Activated CD4-positive, alpha-beta T cell treated with anti-CD3 and anti-CD28 coated beads, Interleukin-2, amount 10 ng/mL, durations not matched to agents 24 days and 14 days (primary cell): Measurements from ENCODE around the gene DHRS11. TPM values are rescaled to one million over a fixed set of nuclear protein-coding genes. Genes with fewer than 3 reads are reported as not detected.

Experiments
- DNase-seq: peaks from one replicate; pipeline ENCODE4 v3.0.0; 2022
- H3K27ac Mint-ChIP-seq: one replicate; pipeline ENCODE4 v1.8.0; 2022; ENCODE audit warnings: mild to moderate bottlenecking, mixed read lengths
- H3K27me3 Mint-ChIP-seq: one replicate; pipeline ENCODE4 v1.8.0; 2022; ENCODE audit warnings: mixed read lengths
- H3K36me3 Mint-ChIP-seq: one replicate; pipeline ENCODE4 v1.8.0; 2022; ENCODE audit warnings: low read depth, mild to moderate bottlenecking, mixed read lengths
- H3K4me1 Mint-ChIP-seq: one replicate; pipeline ENCODE4 v1.8.0; 2021; ENCODE audit warnings: mixed read lengths
- H3K4me3 Mint-ChIP-seq: one replicate; pipeline ENCODE4 v1.8.0; 2022; ENCODE audit warnings: mild to moderate bottlenecking, moderate library complexity, mixed read lengths
- H3K9me3 Mint-ChIP-seq: one replicate; pipeline ENCODE4 v1.8.0; 2021; ENCODE audit warnings: mixed read lengths
- intact Hi-C: fragments of 100-400 bp; cut with micrococcal nuclease; formaldehyde crosslinking; loops from one replicate; pipeline ENCODE4 v1.15.1; 2023
- total RNA-seq: library from RNA; stranded (reverse); gene quantifications from 2 replicates; pipeline ENCODE4 v1.2.3, GENCODE V29; 2022

DHRS11 gene
- total RNA-seq, 1 donor from 2014 or later = 18.0 TPM

- H3K36me3 Mint-ChIP-seq = peaks cover 53% of the 10 kb centered on the region
- H3K27ac Mint-ChIP-seq = no peak overlapping the region
- H3K4me3 Mint-ChIP-seq = no peak overlapping the region
- peaks cover 13% of the 10 kb centered on the region for H3K4me1 Mint-ChIP-seq
- intact Hi-C loops = no loop called here
- H3K9me3 Mint-ChIP-seq = no peaks in the 10 kb centered on the region
- H3K27me3 Mint-ChIP-seq = no peaks in the 10 kb centered on the region
- DNase-seq = no peak
Observed at GRCh38 chr17:36575028-36575427, 16.7 kb upstream of the DHRS11 start.

GRCh38 chr17:36576793-36577192, 14.9 kb upstream of the DHRS11 start:
- Mint-ChIP-seq H3K4me1 (peaks cover 13% of the 10 kb centered on the region), H3K36me3 (peaks cover 57% of the 10 kb centered on the region)

DNA sequence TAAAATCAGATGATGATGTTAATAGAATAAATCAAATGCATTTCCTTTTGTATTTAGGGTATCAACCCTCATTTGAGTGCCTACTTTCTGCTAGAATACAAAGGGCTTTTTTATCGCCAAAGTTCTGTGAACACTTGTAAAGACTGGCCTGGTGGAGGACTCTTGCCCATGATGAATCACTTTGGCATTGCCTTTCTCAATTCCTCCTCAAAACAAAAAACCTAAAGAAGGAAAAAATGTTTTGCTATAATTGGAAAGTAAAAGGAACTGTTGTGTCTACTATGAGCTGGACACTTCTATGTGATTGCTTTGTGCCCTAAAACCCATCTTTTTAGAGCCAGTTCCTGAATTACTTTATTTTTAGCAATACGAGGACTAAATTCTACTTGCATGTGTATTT, 13.0 kb upstream of the DHRS11 start:
- Mint-ChIP-seq H3K27ac (no peak overlapping the region), H3K4me1 (peaks cover 7% of the 10 kb centered on the region), H3K27me3 (no peaks in the 10 kb centered on the region), H3K9me3 (no peaks in the 10 kb centered on the region), H3K36me3 (peaks cover 50% of the 10 kb centered on the region), H3K4me3 (no peak overlapping the region)
- no peak for DNase-seq
- intact Hi-C loops = no loop called here

More at GRCh38 chr17:36576793-36577192, 14.9 kb upstream of the DHRS11 start:
- DNase-seq = no peak
- Mint-ChIP-seq H3K27me3 (no peaks in the 10 kb centered on the region), H3K9me3 (no peaks in the 10 kb centered on the region), H3K4me3 (no peak overlapping the region), H3K27ac (no peak overlapping the region)
- intact Hi-C loops = no loop called here

GRCh38 chr17:36583787-36584186, 7.9 kb upstream of the DHRS11 start:
- Mint-ChIP-seq H3K4me3 (no peak overlapping the region), H3K27me3 (no peaks in the 10 kb centered on the region), H3K9me3 (no peaks in the 10 kb centered on the region), H3K27ac (no peak overlapping the region), H3K36me3 (peaks cover 44% of the 10 kb centered on the region), H3K4me1 (no peaks in the 10 kb centered on the region)
- intact Hi-C loops = no loop called here
- DNase-seq = no peak

DNA sequence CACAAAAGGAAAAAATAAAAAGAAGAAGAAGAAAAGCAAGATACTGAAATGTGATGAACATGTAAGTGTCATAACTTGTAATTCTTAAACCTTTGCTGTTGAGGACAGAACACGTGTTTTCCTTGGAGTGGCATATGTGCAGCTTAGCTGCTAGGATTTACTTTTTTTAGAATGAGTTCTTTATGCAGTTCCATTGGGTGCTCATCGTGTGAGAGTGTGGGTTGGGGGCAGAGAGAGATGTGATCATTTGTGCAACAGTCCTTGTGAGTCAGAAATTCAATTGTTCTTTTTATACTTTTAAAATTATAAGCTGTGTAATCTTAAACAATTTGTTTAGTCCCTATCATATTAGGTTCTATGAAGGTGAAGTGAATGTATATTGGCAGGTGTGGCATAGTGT, 5.5 kb upstream of the DHRS11 start:
- intact Hi-C loops = no loop called here
- Mint-ChIP-seq H3K36me3 (peaks cover 38% of the 10 kb centered on the region), H3K9me3 (no peaks in the 10 kb centered on the region), H3K4me3 (no peak overlapping the region), H3K27ac (no peak overlapping the region), H3K27me3 (no peaks in the 10 kb centered on the region), H3K4me1 (peaks cover 2% of the 10 kb centered on the region)
- DNase-seq = no peak

DNA sequence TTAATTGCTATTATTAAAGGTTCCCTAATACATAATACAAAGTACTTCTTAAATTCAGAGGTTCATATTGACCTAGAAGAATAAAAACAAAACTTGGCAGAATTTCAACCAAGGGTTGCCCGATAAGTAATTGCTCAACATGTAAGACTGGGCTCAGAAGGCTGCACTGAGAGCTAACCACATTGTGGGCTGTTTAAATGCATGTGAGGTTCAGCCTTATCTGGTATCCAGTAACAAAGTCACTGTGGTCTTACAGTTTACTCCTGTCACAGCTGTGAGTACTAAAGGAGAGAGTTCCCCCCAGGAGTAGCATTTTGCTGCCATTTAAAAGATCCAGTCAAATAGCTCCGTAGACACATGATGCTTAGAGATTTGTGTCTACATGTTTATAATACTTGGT, 1.6 kb upstream of the DHRS11 start:
- Mint-ChIP-seq H3K27me3 (peaks cover 1% of the 10 kb centered on the region), H3K4me1 (peaks cover 17% of the 10 kb centered on the region), H3K36me3 (peaks cover 27% of the 10 kb centered on the region), H3K4me3 (no peak overlapping the region), H3K27ac (no peak overlapping the region), H3K9me3 (no peaks in the 10 kb centered on the region)
- intact Hi-C loops = no loop called here
- DNase-seq = no peak

GRCh38 chr17:36592316-36592715, 637 bp downstream of the DHRS11 start:
- Mint-ChIP-seq H3K4me3 (peak overlapping the region; percentile 78), H3K4me1 (peaks cover 17% of the 10 kb centered on the region), H3K27me3 (peaks cover 1% of the 10 kb centered on the region), H3K36me3 (peaks cover 20% of the 10 kb centered on the region), H3K27ac (no peak overlapping the region), H3K9me3 (no peaks in the 10 kb centered on the region)
- no peak for DNase-seq
- intact Hi-C loops = loop anchor here (1.0 kb wide), 1 partner anchor 9 kb away; the partner anchor contains the start of gene MRM1

DNA sequence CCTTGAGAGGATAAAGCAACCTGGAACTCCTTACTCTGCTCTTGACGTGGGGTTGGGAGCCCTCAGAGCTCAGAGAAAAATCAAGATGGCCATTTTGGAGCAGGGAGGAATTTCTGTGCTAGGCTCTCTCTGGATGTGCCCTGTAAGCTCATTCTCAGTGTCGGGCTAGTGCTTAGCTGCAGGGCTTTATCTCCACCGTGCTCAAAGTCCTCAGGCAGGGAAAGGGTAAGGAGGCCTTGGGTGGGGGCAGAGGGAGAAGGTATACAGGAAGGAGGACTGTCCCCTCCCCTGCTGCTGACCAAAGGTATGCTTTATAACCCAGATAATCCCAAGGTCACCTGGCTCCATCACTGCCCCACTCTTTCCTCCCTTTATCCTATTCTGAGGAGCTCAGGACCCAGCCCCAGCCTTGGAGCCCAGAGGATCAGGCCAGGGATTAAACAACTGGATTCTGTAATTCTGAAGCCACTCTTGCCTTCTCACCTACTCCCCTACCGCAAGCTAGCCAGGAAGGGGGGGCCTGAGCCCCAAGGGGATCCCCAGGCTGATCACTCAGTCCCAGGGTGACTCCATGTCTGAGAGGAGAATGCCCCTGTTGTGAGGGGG, 1.1 kb downstream of the DHRS11 start:
- peaks cover 17% of the 10 kb centered on the region for H3K4me1 Mint-ChIP-seq
- peaks cover 15% of the 10 kb centered on the region for H3K36me3 Mint-ChIP-seq
- H3K9me3 Mint-ChIP-seq = no peaks in the 10 kb centered on the region
- DNase-seq = no peak
- peaks cover 1% of the 10 kb centered on the region for H3K27me3 Mint-ChIP-seq
- H3K27ac Mint-ChIP-seq = no peak overlapping the region
- intact Hi-C loops = loop anchor here (1.0 kb wide), 1 partner anchor 8 kb away; the partner anchor contains the start of gene MRM1
- peak overlapping the region; percentile 78 for H3K4me3 Mint-ChIP-seq

GRCh38 chr17:36593656-36594316, 2.1 kb downstream of the DHRS11 start:
- no peak for DNase-seq
- H3K27ac Mint-ChIP-seq = no peak overlapping the region
- intact Hi-C loops = no loop called here

GRCh38 chr17:36594626-36595401, 3.1 kb downstream of the DHRS11 start:
- peaks cover 1% of the 10 kb centered on the region for H3K27me3 Mint-ChIP-seq
- H3K4me3 Mint-ChIP-seq = no peak overlapping the region
- intact Hi-C loops = no loop called here
- peaks cover 7% of the 10 kb centered on the region for H3K36me3 Mint-ChIP-seq
- no peaks in the 10 kb centered on the region for H3K9me3 Mint-ChIP-seq
- DNase-seq = no peak
- H3K27ac Mint-ChIP-seq = peak overlapping the region; percentile 37
- H3K4me1 Mint-ChIP-seq = peaks cover 17% of the 10 kb centered on the region

More at GRCh38 chr17:36593656-36594316, 2.1 kb downstream of the DHRS11 start:
- Mint-ChIP-seq H3K27me3 (peaks cover 1% of the 10 kb centered on the region), H3K4me1 (peaks cover 17% of the 10 kb centered on the region), H3K4me3 (no peak overlapping the region), H3K36me3 (peaks cover 13% of the 10 kb centered on the region), H3K9me3 (no peaks in the 10 kb centered on the region)

DNA sequence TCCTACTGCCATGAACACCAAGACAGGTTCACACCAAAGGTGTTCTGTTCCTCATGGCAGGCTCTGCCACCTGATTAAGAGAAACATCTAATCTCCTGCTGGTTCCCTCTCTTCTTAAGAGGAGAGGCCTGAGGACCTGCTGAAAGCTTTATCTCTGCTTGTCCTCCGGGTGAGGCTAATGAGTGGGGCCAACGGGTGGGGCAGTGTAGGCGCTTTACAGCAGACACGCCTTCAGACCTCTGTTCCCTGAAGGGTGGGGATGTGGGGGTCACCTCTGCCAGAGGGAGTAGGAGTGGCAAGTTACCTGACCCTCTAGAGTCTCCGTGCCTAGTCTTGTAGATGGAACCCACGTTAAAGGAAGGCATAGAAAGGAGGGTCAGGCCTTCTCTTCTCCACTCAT, 5.5 kb downstream of the DHRS11 start:
- intact Hi-C loops = no loop called here
- Mint-ChIP-seq H3K27me3 (peaks cover 1% of the 10 kb centered on the region), H3K9me3 (no peaks in the 10 kb centered on the region), H3K27ac (no peak overlapping the region), H3K4me1 (peaks cover 26% of the 10 kb centered on the region), H3K36me3 (peaks cover 7% of the 10 kb centered on the region), H3K4me3 (no peak overlapping the region)
- no peak for DNase-seq

DNA sequence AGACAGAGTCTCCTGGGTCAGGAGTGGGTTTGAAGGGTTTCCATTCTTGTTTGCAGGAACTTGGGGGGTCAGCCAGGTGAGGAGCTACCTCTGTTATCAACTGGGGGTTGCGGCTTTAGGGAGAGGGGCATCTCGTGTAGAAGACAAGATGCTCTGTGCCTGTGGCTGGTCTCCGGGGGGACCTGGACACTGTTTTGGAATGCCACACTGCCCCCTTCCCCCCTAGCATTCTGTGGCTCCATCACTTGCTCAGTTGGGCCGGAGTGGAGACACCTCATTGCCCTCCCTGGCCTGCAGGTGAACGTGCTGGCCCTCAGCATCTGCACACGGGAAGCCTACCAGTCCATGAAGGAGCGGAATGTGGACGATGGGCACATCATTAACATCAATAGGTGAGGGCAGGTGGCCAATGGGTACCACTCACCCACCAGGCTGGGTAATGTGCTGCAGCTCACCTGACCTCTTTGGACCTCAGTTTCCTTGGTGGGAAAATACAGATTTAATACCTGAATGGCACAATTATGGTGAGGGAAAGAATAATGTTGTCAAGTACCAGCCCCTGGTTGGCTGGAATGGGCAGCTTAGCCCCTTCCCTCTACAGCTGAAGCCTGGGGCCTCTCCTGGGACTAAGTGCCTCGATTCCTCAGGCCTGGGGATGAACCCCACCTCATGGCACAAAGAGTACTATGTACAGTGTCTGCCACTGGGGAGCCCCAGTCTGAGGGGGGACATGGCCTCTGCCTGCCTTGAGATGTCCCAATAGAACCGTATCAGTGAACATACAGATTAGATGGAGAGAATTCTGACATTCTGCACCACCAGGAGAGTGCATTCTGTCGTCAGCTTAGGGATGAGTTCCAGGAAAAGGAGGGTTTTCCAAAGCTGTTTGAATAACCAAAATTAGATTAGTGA, 6.4 kb downstream of the DHRS11 start:
- intact Hi-C loops = no loop called here
- Mint-ChIP-seq H3K27me3 (peaks cover 1% of the 10 kb centered on the region), H3K27ac (no peak overlapping the region), H3K9me3 (no peaks in the 10 kb centered on the region), H3K4me1 (peaks cover 23% of the 10 kb centered on the region), H3K36me3 (peaks cover 7% of the 10 kb centered on the region), H3K4me3 (no peak overlapping the region)
- no peak for DNase-seq

DNA sequence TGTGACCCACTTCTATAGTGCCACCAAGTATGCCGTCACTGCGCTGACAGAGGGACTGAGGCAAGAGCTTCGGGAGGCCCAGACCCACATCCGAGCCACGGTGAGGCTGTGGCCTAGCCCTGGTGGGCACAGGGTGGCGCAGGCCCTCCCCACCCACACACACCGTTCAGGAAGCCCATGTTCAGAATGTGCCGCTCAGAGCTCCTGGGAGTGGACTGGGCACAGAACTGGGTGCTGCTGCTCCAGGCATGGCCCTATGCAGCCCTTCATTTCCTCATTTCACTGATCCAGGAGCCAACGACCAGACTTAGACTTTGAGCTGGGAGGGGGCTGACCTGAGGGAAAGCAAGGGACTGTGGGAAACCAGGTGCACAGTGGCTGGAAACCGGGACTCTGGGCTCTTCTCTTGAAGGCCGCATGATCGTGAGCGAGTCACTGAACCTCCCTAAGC, 7.3 kb downstream of the DHRS11 start:
- H3K36me3 Mint-ChIP-seq = peaks cover 7% of the 10 kb centered on the region
- H3K27ac Mint-ChIP-seq = no peak overlapping the region
- intact Hi-C loops = no loop called here
- peaks cover 18% of the 10 kb centered on the region for H3K4me1 Mint-ChIP-seq
- no peak for DNase-seq
- H3K4me3 Mint-ChIP-seq = no peak overlapping the region
- H3K9me3 Mint-ChIP-seq = no peaks in the 10 kb centered on the region
- no peaks in the 10 kb centered on the region for H3K27me3 Mint-ChIP-seq
